ENCODE data around the gene DYRK4. TPM values are rescaled to one million over a fixed set of nuclear protein-coding genes. Genes with fewer than 3 reads are reported as not detected.

Gene DYRK4
- total RNA-seq, 2 donors from 2014 or later: 18.5 to 34.9 TPM

- H3K27ac Mint-ChIP-seq: no peak overlapping the region
- peaks cover 5 to 8% of the 10 kb centered on the region in 2 donors for H3K36me3 Mint-ChIP-seq
- ATAC-seq (no peak), DNase-seq (ENCODE audit: low spot score in 2 of 2) (no peak)
- H3K9me3 Mint-ChIP-seq: no peaks in the 10 kb centered on the region
Observed at GRCh38 chr12:4555804-4556203, 6.2 kb upstream of the DYRK4 start.

GRCh38 chr12:4556735-4557530 lies 5.1 kb upstream of the DYRK4 start:
- no peak for ATAC-seq
- H3K9me3 Mint-ChIP-seq: no peaks in the 10 kb centered on the region
- DNase-seq (ENCODE audit: low spot score in 2 of 2): no peak

DNA sequence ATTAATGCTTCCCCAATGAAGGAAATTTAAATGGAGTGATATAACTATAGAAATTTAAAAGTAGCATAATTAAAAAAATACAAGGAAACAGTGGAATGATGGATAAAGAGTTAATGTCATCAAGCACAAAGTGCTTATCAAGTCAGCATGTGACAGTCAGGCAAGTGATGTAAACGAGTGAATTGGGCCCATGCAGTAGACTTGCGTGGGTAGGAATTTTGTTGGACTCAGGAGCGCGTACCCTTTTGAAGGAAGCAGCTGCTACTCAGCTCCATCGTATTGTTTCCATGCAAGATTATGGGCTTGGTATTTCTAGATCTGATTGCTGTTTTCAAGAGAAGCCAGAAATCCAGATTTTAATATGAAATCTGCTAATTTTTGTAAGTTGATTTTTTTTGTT lies 4.4 kb upstream of the DYRK4 start:
- ATAC-seq (no peak), DNase-seq (ENCODE audit: low spot score in 2 of 2) (no peak)
- Mint-ChIP-seq H3K36me3 (peaks cover 5 to 8% of the 10 kb centered on the region in 2 donors), H3K9me3 (no peaks in the 10 kb centered on the region), H3K27ac (no peak overlapping the region)

More at GRCh38 chr12:4556735-4557530, 5.1 kb upstream of the DYRK4 start:
- H3K36me3 Mint-ChIP-seq: peaks cover 5 to 8% of the 10 kb centered on the region in 2 donors
- no peak overlapping the region for H3K27ac Mint-ChIP-seq

DNA sequence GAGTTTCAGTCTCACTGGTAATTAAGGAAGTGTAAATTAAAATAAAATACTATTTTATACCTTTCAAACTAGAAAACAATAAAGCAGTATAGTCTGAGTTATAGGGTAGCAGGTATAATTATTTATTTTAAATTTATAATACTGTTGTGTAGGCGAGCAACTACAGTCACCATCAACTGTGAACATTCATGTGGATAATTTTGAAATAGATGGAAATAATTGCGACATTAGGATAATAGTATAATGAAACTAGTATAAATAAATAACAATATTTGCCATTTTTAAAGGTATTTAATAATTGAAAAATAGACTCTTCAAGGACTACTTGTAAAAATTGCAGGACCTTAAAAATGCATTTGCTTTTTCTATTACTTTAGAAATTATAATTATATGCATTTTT lies 3.8 kb upstream of the DYRK4 start:
- ATAC-seq: no peak
- H3K9me3 Mint-ChIP-seq: no peaks in the 10 kb centered on the region
- no peak overlapping the region for H3K27ac Mint-ChIP-seq
- no peak for DNase-seq (ENCODE audit: low spot score in 2 of 2)
- H3K36me3 Mint-ChIP-seq: peaks cover 5 to 8% of the 10 kb centered on the region in 2 donors

GRCh38 chr12:4563336-4563735 lies 1.3 kb downstream of the DYRK4 start:
- H3K27ac Mint-ChIP-seq: no peak overlapping the region
- no peak for ATAC-seq
- H3K9me3 Mint-ChIP-seq: no peaks in the 10 kb centered on the region
- peaks cover 0 to 5% of the 10 kb centered on the region in 2 donors for H3K36me3 Mint-ChIP-seq
- DNase-seq (ENCODE audit: low spot score in 2 of 2): no peak

DNA sequence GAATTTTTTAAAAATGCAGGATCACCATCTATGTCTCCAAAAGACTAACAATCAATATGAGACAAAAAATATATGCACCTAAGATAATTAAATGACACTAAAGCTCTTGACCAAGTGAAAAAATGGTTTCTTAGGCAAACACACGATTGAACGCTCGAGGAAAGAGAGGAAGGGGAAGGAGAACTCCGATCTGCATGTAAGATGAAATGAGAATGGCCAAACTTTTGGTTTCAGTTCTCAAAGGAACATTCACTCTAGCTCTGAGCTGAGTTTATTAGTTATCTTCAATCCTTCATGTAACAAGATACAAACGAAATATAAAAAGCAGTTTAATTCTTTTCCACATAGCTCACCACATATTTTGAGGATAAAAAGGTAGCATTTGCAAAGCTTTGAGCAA lies 2.8 kb downstream of the DYRK4 start:
- Mint-ChIP-seq H3K9me3 (no peaks in the 10 kb centered on the region), H3K36me3 (peaks cover 0 to 5% of the 10 kb centered on the region in 2 donors), H3K27ac (no peak overlapping the region)
- DNase-seq (ENCODE audit: low spot score in 2 of 2) (no peak), ATAC-seq (no peak)

DNA sequence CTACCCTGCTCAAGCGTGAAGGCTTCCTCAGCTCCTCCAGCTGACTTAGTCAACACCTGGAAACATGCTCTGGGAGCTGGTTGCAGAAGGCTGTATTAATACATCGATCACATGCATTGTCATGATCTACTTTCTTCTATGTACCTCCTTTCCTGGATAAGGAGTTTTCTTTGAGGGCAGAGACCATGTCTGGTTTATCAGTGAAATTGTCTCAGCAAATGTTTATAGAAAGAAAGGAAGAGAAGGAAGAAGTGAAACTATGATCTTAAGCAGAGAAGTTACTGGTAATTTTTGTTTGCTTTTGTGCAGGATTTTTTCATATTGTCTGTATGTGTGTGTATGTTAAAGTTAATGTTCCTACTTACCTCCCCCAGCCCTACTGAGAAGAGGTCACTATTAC lies 4.5 kb downstream of the DYRK4 start:
- DNase-seq (ENCODE audit: low spot score in 2 of 2) (no peak), ATAC-seq (no peak)
- Mint-ChIP-seq H3K9me3 (no peaks in the 10 kb centered on the region), H3K27ac (no peak overlapping the region), H3K36me3 (no peaks in the 10 kb centered on the region)

- no peak overlapping the region for H3K27ac Mint-ChIP-seq
- DNase-seq (ENCODE audit: low spot score in 2 of 2): no peak
- no peaks in the 10 kb centered on the region for H3K36me3 Mint-ChIP-seq
- H3K9me3 Mint-ChIP-seq: no peaks in the 10 kb centered on the region
- no peak for ATAC-seq
Observed at GRCh38 chr12:4567073-4567881, 5.3 kb downstream of the DYRK4 start.

DNA sequence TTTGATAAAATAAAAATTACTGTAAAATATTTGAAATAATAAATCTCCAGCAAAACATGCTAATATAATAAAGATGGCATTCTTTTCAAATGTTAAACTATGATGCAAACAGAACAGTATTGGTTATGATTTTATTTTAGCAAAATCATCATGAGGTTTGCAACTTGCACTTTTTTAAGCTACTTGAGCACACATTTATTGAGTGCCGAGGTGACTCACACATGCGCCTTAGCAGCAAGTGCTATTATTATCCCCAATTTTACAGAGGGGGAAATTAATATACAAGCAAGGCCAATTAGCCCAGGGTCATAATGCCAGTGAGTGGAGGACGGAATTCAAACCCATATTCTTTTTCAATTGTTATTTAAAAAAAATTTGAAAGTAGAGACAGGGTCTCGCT lies 7.3 kb downstream of the DYRK4 start:
- H3K9me3 Mint-ChIP-seq: no peaks in the 10 kb centered on the region
- ATAC-seq: no peak
- H3K36me3 Mint-ChIP-seq: no peaks in the 10 kb centered on the region
- no peak overlapping the region for H3K27ac Mint-ChIP-seq
- no peak for DNase-seq (ENCODE audit: low spot score in 2 of 2)

DNA sequence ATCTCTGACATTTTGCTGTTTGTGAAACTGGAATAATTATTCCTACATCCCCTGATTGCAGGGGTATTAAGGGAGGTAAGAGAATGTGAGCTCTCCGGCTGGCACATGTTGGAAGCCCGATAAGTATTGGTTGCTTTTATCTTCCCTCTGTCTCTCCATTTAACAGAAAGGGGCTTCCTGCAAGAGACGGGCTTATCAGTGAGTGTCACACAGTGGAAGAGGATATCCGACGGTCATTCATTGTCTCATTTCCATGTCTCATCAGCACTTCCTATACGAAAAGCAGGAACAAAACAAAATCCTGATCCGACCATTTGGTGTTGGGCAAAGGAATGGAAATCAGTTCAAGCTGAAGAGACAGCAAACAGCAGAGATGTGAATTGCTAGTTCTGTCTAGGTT lies 10.7 kb downstream of the DYRK4 start:
- DNase-seq (ENCODE audit: low spot score in 2 of 2) (no peak), ATAC-seq (no peak)
- Mint-ChIP-seq H3K9me3 (no peaks in the 10 kb centered on the region), H3K36me3 (no peaks in the 10 kb centered on the region), H3K27ac (no peak overlapping the region)

GRCh38 chr12:4579305-4580102 lies 17.5 kb downstream of the DYRK4 start:
- ATAC-seq (no peak), DNase-seq (ENCODE audit: low spot score in 2 of 2) (no peak)
- Mint-ChIP-seq H3K9me3 (no peaks in the 10 kb centered on the region), H3K27ac (no peak overlapping the region), H3K36me3 (no peaks in the 10 kb centered on the region)

DNA sequence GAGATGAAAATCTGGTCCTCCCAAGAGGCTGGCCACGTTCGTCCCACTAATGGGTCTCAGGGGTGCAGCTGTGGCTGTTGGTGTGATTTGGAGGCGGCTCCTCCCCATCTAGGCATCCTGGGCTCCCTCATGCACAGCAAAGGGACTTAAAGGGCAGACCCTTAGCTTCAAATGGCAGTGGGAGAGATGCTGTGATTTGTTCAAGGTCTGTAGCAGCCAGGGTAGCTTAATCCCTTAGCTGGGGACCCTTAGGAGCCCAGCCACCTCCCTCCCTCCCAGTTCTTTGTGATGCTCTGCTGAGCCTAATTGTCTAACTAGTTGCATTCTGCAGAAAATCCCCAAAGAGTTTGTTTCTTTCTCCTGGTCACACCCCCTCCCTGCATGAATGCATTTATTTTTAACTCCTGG lies 18.3 kb downstream of the DYRK4 start:
- no peaks in the 10 kb centered on the region for H3K9me3 Mint-ChIP-seq
- ATAC-seq (no peak), DNase-seq (ENCODE audit: low spot score in 2 of 2) (no peak)
- no peaks in the 10 kb centered on the region for H3K36me3 Mint-ChIP-seq
- H3K27ac Mint-ChIP-seq: no peak overlapping the region

DNA sequence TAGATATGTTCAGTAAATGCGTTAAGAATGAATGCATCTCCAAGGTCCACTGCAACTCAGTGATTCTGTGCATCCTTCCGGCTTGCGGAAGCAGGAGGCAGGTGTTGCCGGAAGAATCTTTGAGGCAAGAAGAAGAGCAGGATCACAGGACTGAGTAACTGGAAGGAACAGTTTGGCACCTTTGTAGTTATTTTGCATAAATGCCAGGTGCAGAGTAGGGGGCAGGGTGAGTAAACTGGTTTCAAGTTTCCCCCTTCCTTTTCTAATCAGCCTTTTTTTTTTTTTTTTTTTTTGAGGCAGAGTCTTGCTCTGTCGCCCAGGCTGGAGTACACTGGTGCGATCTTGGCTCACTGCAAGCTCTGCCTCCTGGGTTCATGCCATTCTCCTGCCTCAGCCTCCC lies 22.3 kb downstream of the DYRK4 start:
- ATAC-seq (no peak), DNase-seq (ENCODE audit: low spot score in 2 of 2) (no peak)
- Mint-ChIP-seq H3K9me3 (no peaks in the 10 kb centered on the region), H3K27ac (no peak overlapping the region), H3K36me3 (no peaks in the 10 kb centered on the region)

DNA sequence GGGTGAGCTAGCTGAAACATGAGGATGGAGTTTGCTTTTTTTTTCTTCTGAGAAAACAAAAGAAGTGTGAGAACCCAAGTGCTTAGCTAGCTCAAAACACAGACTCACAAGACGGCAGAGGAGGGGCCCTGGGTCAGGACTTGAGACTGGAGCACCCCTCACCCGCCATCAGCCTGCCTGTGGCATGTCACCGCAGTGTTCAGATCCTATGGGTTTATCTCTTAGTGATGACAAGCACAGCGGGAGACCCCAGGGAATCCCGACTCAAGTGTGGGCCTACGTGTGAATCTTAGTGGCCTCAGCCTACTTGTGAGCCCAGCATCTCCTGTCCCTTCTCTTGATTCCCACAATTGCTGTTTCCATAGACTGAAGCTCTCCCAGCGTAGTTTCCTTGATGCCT lies 22.9 kb downstream of the DYRK4 start:
- H3K9me3 Mint-ChIP-seq: no peaks in the 10 kb centered on the region
- H3K36me3 Mint-ChIP-seq: no peaks in the 10 kb centered on the region
- no peak overlapping the region for H3K27ac Mint-ChIP-seq
- ATAC-seq: no peak
- no peak for DNase-seq (ENCODE audit: low spot score in 2 of 2)

DNA sequence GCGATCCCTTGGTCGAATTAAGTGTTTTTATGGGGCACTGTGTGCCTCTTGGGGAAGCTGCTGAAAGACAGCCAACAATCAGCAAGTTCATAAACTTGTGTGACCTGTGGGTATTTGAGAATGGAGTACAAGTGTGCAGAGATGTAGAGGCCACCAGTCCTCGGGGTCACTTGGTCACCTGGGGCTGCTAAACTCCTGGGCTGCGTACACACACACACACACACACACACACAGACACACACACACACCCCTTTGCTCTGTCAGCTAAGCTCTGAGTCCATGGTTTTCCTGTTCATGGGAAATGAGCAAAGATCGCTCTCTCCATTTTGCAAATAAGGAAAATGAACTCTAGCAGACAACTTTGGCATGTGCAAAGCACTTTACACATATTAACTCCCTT lies 24.5 kb downstream of the DYRK4 start:
- H3K27ac Mint-ChIP-seq: no peak overlapping the region
- H3K9me3 Mint-ChIP-seq: no peaks in the 10 kb centered on the region
- H3K36me3 Mint-ChIP-seq: no peaks in the 10 kb centered on the region
- no peak for ATAC-seq
- no peak for DNase-seq (ENCODE audit: low spot score in 2 of 2)

DNA sequence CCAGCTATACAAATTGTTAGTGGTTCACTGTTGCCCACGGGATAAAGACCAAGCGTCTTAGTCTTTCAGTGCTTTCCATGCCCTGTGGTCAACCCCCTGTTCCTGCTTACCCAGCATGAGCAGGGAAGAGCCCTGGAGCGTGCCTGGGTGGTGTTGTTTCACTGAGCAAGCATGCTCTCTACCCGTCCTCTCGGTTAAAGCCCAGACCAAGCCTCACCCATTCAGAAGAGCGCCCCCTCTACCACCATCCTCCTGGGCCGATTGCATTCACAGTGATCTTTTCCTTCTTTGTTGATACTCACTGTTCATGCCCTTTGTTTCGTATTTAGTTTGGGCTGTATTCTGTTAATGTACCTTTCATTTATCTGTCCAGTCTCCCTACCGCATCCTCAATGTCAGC lies 25.1 kb downstream of the DYRK4 start:
- no peaks in the 10 kb centered on the region for H3K36me3 Mint-ChIP-seq
- no peak overlapping the region for H3K27ac Mint-ChIP-seq
- no peak for DNase-seq (ENCODE audit: low spot score in 2 of 2)
- no peak for ATAC-seq
- H3K9me3 Mint-ChIP-seq: no peaks in the 10 kb centered on the region

- ATAC-seq (no peak), DNase-seq (ENCODE audit: low spot score in 2 of 2) (no peak)
- no peaks in the 10 kb centered on the region for H3K36me3 Mint-ChIP-seq
- H3K27ac Mint-ChIP-seq: no peak overlapping the region
- no peaks in the 10 kb centered on the region for H3K9me3 Mint-ChIP-seq
Observed at GRCh38 chr12:4588916-4589315, 26.9 kb downstream of the DYRK4 start.

Measured in activated naive CD4-positive, alpha-beta T cell treated with anti-CD3 and anti-CD28 coated beads, Interleukin-2, amount 50 U/mL, for 72 hours (primary cell).